DMS53 treated with DMSO at 0.1 percent for 48 hours (cell line): Measurements from ENCODE around the gene SNORC.

Experiments used
- DNase-seq: peaks from one replicate; lab custom pipeline; 2025; ENCODE audit not compliant: unreplicated experiment; lab: John Stamatoyannopoulos, UW

SNORC gene

DNA sequence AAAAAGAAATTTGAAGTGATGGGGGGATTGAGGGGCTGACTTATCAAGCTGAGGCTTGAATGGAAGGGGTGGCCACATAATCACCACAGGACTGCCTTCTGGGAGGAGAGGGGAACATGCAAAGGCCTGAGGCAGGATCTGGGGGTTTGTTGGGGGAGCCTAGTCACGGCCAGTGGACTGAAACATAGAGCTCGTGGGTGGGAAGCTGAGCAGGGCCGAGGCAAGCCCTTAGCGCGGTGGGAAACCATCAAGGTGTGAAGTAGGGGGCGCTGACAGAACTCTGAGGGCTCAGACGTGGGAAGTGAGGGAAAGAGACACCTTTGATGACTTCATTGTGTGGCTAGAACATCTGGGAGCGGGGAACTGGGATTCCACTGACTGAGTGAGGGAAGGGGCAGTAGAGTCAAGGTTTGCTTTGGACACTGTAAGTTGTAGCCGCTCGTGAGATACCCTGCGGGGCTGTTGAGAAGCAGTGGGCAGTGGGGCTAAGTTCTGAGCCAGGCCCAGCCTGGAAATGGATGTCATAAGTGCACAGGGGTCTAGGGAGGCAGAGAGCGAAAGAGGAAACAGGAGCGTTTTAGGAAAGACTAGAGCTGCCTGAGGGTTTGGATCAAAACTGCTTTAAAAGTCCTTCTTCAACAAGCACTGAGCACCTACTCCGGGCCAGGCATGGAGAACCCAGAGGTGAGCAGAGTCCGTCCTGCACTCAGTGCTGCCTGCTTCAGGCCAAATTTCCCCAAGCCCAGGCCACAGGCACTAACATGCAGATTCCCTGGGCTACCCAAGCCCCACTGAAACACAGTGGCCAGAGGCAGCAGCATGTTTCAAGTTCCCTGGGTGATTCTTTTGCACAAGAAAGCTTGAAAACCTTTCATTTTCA lies 686 bp upstream of the SNORC start:
- no peak for DNase-seq

DNA sequence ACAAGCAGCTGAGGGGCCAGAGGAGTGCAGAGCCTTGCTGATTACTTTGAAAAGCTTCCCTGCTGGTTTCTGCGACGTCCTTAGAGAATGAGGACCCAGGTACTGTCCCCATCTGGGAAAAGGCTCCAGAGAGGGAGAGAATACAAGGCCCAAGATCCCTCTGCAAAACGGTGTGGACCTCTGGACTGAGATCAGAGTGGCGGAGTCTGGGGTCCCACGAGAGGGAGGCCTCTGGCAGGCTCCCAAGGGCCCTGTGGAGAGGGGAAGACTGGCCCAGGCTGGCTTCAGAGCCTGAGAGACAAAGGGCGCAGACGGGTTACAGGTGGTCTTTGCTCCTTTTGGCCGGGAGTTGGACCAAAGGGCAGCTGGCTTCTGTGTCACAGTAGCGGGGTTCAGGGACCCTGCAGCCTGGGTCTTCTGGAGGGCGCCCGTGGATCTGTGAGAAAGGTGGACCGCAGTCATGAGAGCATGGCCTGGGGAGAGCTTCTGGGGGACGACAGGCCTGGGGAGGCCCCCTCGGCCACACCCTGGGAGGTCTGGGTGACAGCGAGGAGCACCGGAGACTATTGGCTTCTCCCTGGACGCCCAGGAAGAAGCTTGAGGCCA lies 805 bp downstream of the SNORC start:
- no peak for DNase-seq

DNA sequence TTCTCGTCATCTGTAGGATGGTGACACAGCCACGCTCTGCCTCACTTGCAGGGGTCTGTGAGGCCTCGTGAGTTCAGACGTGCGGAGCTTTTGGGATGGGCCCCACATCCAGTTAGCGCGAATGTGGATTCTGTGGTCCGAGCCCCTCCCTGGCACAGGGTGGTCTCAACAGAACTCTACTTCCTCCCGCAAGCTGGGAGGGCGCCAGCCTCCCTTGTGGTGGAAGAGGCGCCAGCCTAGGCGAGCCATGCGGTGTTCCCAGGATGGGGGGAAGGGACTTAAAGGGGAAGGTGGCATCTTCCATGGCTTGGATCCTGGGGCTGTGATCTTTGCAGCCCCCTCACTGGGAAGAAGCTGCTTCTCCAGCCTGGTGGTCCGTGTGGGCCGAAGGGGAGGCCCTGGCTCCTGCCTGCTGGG lies 1.4 kb downstream of the SNORC start:
- DNase-seq, result no peak

DNA sequence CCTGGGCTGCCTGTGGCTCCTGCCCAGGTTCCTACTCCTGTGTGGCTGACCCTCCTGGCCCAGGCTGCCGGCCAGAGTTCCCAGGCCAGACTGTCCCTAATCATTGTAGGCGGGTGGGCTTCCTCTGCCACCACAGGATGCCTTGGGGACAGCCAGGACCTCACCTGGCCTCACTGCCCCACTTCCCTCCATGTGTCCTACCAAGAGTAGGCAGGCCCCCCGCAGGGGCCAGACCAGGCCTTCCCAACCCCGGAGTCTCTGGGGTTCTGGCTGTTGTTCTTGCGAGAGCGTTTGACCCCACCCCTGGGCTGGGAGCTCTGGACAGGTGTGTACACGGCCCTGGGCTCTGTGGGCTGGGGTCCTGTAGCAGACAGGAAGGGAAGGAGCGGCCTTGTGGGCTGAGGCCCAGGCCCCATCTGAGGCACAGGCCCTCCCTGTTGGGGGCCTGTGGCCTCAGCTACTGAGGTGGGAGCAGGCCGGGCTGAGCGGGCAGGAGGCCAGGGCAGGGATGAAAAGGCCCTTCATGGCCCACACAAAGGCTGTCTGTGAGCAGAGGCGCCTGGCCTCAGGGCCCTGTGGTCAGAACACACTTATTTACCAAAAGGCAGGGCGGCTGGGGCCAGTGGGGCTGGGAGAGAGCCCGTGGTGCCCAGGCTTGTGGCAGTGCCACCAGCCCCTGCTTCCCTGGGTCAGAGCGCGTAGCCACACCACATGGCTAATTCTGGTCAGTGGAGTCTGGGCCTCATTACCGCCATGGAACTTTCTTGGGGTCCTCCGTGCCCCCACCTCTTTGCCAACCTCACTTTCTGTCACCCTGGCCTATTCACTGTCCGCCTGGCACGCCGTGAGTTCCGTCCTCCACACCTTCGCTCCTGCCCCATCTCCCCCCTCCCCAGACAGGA lies 2.0 kb downstream of the SNORC start:
- no peak for DNase-seq

DNA sequence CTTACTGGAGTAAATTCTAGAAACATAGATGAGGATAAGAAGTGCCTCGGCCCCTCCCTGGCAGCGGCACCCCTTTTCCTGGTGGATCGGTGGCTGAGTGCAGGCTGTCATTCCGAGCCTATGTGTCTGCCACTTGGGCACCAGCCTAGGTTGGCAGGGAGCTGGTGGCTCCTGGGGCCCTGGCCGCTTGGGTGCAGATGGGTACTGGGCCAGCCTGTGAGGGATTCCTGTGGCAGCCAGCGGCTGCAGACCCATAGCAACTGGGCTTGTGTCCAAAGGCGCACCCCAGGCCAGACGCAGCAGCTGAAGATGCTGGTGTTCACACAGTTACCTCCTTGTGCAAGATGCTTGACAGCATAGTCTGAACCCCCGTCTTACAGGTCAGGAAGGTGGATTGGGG lies 2.8 kb downstream of the SNORC start:
- DNase-seq, result no peak

DNA sequence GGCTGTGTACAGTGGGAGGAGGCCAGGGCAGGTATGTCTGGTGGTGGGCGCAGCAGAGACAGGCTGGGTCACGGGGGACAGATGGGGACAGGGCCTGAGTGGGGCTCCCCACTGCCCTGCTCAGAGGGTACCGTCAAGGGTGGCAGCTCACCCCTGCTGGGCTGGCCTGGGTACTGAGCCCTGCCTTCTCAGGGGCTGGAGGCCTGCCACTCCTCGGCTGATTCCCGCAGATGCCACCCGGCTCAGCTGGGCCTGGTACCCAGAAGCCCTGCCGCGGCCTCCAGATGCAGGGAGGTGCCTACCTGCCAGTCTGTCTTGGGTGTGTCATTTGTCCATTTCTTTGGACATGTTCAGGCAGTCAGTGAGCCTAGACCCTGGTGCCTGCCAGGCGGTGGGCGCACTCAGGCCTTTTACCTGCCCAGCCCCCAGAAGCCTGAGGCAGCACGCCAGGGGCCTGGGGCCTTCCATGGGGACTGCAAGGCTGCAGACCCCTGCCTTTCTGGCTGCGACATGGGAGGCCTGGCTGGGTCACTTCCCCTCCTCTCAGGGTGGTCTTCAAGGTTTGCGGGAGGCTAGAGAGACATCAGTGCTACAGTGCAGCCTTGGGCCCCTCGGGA lies 3.3 kb downstream of the SNORC start:
- no peak for DNase-seq

DNA sequence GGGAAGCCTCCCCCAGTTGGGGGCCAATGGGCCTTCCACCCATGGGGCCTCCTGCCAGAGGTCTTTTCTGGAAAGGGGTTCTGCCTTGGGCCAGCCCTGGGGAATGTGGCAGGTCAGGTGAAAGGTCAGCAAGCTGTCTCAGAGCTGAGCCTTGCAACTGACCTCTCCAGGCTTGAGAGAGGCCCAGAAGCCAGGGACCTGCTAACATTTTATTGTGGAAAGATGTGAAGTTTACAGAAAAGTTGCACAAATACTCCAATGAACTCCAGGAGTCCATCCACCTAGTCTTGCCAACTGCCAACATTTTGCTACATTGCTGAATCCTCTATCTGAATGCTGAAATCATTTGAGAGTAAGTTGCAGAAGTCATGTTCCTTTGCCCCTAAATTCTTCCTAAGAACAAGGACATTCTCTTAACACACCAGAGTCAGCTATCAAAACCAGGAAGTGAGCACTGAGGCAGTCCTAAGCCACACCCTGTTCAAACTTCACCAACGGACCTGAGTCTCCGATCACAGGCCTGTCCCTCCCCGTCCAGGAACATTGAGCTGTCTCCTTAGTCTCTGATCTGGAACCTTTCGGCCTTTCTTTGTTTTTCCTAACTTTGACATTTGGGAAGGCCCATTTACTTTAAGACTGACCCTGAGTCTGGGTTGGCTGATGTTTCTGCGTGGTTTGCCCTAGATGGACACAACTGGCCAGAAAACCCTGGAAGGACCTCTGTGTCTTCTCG lies 4.0 kb downstream of the SNORC start:
- no peak for DNase-seq

DNA sequence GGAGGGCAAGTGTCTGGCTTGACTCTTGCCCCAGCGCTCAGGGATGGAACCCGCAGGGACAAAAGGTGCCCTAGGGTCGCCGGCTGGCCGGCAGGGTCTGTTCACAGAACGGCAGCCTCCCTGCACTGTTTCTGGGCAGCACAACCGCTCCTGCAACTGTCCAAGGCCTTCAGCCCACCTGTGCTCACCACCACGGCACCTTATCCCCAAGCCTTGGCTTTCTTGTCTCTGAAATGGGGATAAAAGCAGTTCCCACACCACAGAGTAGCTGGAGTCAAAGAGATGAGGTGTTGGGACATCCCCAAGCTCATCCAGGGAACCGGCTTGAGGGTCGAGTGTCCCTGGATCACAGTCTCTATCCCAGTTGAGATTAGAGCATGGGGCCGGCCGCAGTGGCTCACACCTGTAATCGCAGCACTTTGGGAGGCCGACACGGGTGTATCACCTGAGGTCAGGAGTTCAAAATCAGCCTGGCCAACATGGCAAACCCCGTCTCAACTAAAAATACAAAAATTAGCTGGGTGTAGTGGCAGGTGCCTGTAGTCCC lies 4.7 kb downstream of the SNORC start:
- DNase-seq, result no peak

DNA sequence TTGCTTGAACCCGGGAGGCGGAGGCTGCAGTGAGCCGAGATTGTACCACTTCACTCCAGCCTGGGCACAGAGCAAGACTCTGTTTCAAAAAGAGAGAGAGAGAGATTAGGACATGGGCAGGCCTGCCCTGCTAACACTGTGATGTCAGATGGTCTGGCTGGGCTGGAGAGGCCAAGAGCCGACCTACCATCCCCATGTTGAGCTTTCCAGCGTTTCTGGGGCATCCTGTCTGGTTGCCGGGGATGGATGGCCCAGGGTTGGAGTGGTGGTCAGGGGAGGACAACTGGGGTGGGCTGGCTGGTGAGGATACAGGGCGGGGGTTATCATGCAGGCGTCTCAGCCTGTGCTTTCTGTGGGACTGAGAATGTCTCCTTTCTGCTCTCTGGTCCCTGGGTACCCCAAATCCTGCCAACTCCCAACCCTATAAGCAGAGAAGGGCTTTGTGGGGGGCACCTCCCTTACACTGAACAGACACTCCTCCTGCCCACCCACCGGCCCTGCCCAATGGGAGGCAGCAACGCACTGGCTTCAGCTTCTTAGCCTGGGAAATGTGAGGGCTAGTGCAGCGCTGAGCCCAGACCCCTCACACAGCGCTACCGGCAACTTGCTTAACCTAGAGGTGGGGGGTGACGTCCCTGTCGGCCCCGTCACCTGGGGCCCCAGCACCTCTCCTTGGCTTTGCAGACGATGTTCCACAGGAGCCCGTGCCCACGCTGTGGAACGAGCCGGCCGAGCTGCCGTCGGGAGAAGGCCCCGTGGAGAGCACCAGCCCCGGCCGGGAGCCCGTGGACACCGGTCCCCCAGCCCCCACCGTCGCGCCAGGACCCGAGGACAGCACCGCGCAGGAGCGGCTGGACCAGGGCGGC lies 5.4 kb downstream of the SNORC start:
- no peak for DNase-seq

DNA sequence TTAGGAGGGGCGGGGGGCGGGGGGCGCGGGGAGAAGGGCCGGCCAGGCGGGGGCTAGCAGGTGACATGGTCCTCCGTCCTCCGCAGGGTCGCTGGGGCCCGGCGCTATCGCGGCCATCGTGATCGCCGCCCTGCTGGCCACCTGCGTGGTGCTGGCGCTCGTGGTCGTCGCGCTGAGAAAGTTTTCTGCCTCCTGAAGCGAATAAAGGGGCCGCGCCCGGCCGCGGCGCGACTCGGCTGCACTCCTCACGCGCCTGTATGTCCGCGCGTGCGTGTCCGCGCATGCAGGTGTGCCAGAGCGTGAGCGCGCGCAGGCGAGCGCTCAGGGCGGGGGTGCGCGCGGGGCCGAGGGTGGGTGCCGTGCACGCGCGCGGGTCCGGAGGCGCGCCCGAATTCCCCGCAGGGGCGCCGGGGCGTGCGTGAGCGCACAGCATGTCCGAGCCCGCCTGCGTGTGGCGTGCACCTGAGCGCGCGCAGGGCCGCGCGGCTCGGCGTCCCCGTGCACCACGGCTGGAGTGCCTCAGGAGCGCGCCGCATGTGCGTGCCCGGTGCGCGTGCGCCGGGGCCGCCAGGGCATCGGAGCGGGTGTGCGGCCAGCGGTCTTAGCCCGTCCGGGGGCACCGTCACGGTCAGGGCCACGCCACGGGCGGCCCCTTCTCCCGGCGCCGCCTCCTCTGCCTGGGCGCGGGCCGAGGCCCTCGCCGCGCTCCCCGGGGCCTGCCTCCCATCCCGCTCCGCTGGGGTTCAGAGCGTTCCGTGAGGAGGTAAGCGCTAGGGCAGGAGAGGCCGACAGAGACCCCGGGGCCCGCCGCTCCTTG lies 6.3 kb downstream of the SNORC start:
- no peak for DNase-seq

DNA sequence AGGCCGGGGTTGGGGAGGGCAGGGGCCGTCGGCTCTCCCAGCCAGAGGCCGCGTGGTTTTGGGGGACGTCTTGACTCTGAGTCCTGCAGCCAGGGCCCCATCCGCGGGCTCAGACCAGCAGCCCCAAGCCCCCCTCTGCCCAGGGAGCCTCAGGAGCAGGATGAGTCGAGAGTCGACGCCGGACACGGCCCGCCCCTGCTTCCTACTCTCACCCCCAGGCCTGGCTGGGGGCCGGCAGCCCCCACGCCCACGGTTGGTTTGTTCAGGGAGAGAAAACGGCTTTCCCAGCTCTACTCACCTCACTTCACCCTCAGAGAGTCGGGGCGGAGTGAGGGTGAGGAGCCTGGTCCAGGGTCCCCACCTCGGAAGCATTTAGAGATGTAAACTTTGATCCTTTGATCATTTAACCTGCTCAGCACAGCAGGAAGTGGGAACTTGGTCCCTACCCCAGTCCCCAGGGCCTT lies 6.9 kb downstream of the SNORC start:
- DNase-seq, result no peak

DNA sequence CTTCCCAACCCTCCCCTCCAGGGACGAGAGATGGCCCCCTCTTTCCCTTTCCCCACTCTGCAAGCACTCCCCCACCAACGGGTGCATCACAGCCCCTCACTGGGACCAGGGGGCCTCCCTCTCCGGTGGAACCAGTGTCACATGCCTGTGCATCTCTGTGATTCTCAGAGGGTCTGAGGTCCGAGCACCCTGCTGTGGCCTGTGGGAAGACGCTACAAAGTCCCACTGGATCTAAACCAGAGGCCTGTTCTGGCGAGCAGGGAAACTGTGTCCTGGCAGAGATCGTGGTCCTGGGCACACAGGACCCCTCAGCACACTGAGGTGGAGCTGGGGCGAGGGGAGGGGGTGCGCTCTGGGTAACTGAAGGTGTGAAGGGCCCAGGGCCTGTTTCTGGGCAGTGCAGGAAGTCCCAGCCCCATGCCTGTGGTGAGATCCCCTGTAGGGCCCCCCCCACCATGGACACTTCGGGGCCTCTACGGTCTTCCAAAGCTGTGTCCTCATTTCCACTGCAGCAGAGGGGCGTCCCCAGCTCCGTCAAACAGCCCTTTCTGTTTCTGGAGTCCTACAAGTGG lies 8.0 kb downstream of the SNORC start:
- no peak for DNase-seq

DNA sequence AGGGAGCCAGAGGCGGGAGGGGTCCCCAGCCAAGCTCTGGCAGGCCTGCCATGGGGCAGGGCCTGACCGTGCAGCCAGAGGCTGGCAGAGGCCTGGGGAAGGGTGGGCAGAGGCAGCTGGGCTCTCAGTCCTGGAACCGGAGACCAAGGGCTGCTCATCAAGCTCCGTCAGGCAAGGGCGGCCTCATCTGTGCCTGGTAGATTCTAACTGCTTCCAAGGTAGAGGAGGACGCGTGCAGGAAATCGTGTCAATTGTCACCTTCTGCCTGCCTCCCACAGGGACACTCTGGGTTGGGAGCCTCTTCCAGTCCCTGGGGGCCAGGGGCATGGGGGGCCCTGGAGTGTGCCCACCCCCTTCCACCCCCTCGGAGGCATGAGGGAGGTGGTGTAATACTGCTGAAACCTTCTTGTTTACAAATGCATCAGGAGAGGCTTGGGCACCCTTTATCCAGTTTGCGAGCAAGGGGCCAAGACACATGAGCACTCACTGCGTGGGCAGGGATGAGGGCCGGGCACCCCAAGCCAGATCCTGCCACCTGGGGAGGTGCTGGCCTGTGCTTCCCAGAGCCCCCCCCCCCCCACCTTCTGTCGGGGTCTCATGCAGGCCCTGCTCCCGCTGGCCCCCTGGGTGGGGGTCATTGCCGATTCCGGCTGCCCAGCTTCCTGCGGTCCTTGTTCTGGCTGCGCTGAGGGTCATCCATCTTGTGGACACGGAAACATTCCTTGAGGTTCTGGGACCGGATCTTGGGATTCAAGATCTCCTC lies 9.0 kb downstream of the SNORC start:
- no peak for DNase-seq

DNA sequence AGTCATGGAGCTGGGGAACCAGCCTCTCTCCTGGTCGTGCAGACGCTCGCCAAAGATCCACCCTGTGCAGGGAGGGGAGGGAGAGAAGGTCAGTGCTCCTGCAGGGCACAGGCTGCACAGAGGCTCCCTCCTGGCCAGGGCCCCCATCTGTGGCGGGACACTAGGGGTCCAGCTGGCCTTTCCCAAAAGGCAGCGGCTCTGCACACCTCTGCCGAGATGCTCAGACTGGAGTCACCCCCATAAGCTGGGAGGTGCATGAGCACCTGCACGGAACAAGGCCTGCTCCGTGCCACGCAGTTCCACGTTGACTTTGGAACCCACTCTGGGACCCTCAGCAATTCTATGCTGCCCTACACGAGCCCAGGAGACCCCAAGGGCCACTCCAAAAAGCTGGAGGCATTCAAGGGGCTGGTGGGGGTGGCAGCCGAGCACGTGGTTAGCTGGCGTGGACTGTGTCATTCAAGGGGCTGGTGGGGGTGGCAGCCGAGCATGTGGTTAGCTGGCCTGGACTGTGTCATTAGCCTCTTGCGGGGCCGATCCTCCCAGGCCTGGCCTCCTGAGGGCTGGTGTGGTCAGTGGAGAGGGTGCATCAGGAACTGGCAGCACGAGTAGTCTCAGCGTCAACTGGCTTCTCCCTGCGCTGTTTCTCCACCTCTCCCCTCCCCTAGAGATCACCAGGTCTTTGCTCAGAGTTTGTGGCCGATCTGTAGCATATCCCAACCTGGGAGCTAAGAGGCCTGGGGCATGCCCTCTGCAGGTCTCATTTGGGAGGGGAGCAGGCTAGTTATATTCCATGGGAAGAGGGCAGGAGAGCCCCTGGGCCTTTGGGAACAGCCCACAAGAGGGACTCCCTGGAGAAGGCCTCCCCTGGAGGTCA lies 9.8 kb downstream of the SNORC start:
- no peak for DNase-seq

DNA sequence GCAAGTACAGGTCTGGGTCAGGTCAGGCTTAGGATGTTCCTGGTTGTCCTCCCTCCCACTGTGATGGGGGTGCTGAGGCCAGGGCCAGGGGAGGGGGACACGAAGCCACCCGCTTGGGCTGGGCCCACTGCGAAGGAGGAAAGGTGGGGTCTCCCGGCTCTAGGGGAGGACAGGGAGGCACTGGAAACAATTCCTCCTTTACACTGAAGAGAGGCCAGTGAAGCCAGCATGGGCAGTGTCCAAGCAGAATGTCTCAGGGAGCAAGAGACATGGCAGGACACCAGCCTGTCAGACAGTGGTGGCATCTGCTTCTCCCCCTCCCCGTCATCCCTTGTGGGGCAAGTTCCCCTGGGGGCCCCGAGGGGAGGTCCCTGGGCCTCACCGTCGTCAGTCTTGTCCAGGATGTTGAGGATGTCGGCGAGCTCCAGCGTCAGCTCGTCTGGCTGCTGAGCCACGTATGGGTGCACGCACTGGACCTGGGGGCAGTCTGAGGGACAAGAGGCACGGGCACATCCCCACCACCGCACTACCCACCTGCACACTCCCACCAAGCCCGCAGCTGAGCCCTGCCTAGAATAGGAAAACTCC lies 10.8 kb downstream of the SNORC start:
- no peak for DNase-seq

DNA sequence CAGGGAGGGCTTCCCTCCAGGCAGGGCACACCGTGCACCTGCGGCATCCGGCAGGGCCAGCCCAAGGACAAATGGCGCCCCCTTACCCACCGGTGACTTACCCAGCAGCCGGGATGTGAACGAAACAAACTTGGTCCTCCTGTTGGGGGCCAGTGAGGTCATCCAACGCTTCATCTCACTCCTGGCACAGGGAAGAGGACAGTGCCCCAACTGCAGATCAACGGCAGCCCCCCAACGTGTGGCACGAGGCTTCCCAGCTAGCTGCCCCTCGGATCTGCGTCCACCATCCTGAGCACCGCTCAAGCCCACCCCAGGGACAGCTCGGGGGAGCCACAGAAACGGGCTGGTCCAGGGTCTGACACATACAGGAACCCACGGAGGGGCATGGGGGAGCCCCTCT lies 12.0 kb downstream of the SNORC start:
- no peak for DNase-seq
